Inferior parietal cortex (tissue), 1 donor: ENCODE data around the gene MICAL1.

ENCODE experiments used
- DNase-seq: peaks from one replicate; pipeline ENCODE4 v3.0.0-alpha.2; 2016; ENCODE audit errors: extremely low spot score

Gene MICAL1, protein sequence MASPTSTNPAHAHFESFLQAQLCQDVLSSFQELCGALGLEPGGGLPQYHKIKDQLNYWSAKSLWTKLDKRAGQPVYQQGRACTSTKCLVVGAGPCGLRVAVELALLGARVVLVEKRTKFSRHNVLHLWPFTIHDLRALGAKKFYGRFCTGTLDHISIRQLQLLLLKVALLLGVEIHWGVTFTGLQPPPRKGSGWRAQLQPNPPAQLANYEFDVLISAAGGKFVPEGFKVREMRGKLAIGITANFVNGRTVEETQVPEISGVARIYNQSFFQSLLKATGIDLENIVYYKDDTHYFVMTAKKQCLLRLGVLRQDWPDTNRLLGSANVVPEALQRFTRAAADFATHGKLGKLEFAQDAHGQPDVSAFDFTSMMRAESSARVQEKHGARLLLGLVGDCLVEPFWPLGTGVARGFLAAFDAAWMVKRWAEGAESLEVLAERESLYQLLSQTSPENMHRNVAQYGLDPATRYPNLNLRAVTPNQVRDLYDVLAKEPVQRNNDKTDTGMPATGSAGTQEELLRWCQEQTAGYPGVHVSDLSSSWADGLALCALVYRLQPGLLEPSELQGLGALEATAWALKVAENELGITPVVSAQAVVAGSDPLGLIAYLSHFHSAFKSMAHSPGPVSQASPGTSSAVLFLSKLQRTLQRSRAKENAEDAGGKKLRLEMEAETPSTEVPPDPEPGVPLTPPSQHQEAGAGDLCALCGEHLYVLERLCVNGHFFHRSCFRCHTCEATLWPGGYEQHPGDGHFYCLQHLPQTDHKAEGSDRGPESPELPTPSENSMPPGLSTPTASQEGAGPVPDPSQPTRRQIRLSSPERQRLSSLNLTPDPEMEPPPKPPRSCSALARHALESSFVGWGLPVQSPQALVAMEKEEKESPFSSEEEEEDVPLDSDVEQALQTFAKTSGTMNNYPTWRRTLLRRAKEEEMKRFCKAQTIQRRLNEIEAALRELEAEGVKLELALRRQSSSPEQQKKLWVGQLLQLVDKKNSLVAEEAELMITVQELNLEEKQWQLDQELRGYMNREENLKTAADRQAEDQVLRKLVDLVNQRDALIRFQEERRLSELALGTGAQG

DNA sequence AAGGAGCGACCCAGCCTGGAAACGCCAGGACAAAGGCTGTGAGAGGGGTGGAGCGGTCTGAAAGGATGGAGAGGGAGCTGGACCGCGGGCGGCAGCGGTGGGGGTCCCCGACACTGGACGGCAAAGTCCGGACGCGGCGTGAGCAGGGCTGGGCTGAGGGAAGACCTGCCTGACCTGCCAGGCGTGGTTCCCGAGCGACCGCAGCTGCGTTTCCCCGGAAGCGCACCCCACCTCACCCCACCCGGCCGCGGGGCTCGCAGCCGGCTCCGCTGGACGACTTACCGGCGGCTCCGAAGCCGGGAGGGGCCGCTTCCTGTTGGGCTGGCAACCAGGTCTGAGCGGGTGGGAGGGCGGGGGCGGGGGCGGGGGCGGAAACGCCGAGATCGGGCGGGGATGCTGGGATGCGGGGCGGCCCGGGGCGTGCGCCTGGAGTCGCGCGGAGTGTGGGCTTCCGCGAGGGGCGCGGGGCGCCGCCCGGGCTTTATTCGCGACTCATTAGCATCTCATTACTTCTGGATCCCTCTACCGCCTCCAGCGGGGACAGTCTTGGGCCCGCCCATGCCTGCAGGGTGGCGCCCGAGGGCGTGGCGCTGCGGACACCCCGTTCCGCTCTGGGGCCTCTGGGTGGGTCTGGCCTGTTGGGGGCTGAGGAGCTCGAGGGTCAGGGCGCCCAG, at the start of gene MICAL1:
Gene MICAL1, minus strand, starts transcription at position 336 of the 674 bp plus-strand sequence. CDS start 1,576 bp downstream, outside the sequence.
- no peak for DNase-seq

- no peak for DNase-seq
Measured at GRCh38 chr6:109503327-109504224, 48.0 kb upstream of the MICAL1 start.

- no peak for DNase-seq
Measured at GRCh38 chr6:109498936-109499335, 43.4 kb upstream of the MICAL1 start.

DNA sequence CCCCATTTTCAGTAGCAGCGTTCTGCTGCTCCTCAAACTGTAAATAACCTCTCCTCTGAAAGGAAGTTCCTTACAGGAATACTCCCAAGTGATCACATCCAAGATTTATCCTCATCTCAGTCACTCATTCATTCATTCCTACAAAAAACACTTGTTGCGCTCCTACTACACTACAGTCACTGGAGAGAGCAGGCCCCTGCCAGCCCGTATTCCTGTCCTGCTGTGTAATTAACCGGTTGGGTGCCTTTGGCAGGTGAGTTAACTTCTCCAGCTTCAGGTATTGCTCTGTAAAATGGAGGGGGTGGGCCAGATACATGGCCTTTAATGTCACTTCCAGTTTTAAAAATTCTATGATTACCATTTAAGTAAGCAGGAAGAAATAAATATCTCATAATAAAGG, 42.5 kb upstream of the MICAL1 start:
- DNase-seq: no peak

GRCh38 chr6:109496036-109496772, 40.6 kb upstream of the MICAL1 start:
- no peak for DNase-seq

GRCh38 chr6:109493865-109494264, 38.3 kb upstream of the MICAL1 start:
- DNase-seq: no peak

- DNase-seq: no peak
Measured at GRCh38 chr6:109491207-109491938, 35.8 kb upstream of the MICAL1 start.

- no peak for DNase-seq
Measured at GRCh38 chr6:109490713-109491112, 35.1 kb upstream of the MICAL1 start.

GRCh38 chr6:109488001-109488400, 32.4 kb upstream of the MICAL1 start:
- DNase-seq: no peak

GRCh38 chr6:109486068-109486467, 30.5 kb upstream of the MICAL1 start:
- DNase-seq: no peak

DNA sequence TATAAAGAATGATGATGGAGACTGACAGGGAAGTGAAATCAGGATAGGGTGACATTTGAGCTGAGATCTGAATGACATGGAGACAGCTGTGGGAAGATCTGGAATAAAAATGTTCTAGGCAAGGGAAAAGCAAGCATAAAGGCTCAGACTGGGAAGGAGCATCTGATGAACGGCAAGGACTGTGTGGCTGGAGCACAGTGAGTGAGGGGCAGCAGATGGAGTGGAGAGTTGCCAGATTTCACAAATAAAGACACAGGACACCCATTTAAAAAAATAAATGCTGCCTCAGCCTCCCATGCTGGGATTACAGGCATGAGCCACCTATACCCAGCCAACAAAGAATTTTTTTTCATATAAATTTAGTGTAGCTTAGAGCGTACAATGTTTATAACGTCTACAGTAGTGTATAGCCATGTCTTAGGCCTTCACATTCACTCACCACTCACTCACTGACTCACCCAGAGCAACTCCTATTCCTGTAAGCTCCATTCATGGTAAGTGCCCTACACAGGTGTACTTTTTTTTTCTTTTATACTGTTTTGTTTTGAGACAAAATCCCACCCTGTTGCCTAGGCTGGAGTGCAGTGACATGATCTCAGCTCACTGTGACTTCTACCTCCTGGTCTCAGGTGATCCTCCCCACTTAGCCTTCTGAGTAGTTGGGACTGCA, 29.8 kb upstream of the MICAL1 start:
- DNase-seq: no peak

DNA sequence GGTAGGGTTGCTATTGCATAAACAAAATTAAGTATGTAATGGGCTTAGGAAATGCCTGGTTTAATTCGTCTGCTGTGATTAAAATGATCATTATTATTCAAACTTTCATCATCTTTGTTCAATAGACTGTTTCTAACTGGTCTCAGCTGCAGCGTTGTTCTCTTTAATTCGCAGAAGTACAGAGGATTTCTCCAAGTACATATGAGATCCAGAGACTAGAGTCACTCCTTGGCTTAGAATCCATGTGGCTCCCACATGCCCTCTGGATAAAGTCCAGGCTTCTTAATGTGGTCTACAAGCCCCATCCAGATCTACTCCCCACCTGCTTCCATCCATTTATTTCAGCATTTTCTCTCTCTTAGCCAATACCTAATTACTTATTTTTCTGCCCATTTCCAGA, 28.6 kb upstream of the MICAL1 start:
- DNase-seq: no peak

- no peak for DNase-seq
Measured at GRCh38 chr6:109483735-109484057, 28.1 kb upstream of the MICAL1 start.

DNA sequence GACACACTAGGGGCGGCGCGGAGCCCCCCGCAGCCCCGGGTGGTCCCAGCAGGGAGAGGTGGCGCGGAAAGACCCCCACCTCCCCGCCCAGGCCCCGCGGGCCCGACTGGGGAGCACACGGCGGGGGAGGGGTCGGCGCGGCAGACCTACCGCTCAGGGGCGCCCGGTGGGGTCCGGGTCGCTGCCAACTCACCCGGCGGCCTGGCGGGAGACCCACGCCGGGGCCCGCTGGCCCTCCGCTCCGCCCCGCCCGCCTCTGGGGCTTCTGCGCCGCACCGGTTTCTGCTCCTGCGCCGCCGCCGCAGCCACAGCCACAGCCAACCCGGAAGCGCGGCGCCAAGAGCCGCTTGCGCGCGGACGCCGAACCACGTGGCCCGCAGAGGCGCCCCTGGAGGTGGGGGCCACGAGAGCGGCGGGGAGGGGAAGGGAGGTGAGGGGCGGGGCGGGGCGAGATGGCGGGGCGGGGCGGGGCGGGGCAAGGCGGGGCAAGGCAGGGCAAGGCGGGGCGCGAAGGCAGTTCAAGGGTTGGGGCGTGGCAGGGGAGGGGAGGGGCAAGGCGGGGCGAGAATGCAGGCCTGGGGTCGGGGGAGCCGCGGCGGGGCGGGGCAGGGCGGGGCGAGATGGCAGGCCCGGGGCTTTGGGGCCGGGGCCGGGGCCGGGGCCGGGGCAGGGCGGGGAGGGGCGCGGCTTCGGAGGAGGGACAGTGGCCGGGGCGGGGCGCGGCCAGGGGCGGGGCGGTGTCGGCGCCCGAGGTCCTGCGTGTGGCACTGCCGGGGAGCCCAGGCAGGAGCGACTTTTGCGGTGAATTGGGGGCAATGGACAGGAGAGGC, 27.5 kb upstream of the MICAL1 start, which contains the start of gene ZBTB24:
Gene ZBTB24, minus strand, starts transcription at position 315 of the 830 bp plus-strand sequence. CDS start 1,193 bp downstream, outside the sequence.
- peak; percentile 83 for DNase-seq

DNA sequence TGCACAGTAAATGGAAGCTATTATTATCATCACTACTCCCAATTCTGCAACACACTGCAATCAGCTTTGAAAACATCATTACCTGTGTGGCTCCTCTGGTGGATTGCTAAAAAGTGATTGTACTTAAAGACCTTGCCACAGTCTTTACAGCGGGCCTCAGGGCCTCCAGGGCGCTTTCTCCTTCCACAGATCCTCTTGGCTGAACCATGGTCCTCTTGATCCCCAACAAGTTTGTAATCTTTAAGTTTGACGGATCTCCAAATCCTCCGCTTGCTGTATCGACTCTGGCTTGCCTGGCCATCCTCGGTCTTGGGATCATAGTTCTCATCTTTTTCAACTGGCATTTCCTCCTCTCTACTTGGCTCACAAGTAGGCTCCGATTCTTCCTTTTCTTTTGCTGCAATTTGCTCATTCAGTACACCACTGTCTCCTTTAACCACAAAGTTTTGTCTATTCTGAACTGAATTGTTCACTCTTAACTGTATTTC, 25.5 kb upstream of the MICAL1 start:
- no peak for DNase-seq

DNA sequence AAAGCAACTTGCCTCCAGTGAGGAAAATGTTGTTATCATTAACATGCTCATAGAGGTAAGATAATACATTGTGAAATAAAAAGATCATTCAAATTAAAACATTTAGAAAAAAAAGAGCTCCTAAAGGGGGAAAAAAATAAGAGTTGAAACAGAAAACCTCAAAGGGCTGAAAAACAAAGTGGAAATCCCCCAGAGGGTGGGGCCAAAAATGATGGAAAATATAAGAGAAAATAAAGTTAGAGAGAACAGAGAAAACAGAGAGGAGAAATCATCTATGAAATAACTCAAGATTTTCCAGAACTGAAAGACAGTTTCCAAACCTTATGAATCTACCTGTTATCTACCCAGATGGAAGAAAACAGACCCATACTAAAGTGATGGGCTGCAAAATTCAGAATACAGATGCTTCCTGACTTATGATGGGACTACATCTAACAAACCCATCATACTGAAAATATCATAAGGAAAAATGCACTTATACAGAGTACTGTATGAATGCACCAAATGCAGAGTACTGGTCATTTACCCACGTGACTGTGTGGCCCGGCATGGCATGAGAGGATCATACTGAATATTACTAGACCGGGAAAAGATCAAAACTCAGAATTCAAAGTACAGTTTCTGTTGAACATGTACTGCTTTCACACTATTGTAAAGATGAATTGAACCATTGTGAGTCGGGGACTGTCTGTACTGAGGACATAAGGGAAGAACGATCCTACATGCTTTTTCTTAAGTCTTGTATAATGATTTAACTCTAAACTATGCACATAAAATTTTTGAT, 23.5 kb upstream of the MICAL1 start:
- DNase-seq: no peak
